Measurements from ENCODE around the gene ITGB6. TPM values are rescaled to one million over a fixed set of nuclear protein-coding genes. Genes with fewer than 3 reads are reported as not detected.

ITGB6 gene
- total RNA-seq, 1 donor from 2014 or later: not detected

DNA sequence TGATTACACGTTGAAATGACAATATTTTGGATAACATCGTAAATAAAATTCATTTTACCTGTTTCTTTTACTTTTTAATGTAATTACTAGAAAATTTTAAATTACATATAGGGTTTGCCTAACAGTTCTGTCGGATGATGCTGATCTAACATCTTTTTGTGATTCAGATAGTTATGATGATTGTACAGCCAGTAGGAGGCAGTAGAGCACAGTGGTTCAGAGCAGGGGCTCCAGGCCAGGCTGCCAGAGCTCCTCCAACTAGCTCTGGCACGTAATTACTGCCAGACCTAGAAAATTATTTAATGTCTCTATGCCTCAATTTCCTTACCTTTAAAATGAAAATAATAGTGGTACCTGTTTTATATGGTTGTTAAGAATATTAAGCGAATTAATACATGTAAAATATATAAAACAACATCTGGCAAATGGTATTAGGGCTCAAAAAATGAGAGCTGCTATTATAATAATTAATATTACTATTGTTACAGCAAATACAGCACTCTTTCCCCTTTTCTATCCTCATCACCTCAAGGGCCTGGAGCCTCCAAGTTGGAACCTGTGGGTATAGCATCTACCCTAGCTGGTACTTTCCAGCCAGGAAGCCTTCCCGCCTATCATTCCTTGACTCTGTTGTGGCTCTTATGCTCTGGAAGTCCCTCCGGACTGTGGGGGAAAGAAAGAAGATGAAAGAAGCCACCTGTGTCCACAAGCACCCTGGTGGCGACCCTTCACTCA lies 90.0 kb downstream of the ITGB6 start:
- no peaks in the 10 kb centered on the region for H3K36me3 Mint-ChIP-seq (ENCODE audit: low read depth)
- H3K9me3 Mint-ChIP-seq: no peaks in the 10 kb centered on the region
- H3K4me1 Mint-ChIP-seq (ENCODE audit: low read depth): no peaks in the 10 kb centered on the region
- no peak overlapping the region for H3K4me3 Mint-ChIP-seq
- intact Hi-C loops (cut with micrococcal nuclease): loop anchor here (1.0 to 5.0 kb wide), 5 partner anchors 100 to 953 kb away; no protein-coding TSS in a partner anchor
- H3K27ac Mint-ChIP-seq: no peak overlapping the region
- peaks cover 4% of the 10 kb centered on the region for H3K27me3 Mint-ChIP-seq (ENCODE audit: insufficient read depth)
- peak; percentile 21 for DNase-seq (ENCODE audit: low spot score)

DNA sequence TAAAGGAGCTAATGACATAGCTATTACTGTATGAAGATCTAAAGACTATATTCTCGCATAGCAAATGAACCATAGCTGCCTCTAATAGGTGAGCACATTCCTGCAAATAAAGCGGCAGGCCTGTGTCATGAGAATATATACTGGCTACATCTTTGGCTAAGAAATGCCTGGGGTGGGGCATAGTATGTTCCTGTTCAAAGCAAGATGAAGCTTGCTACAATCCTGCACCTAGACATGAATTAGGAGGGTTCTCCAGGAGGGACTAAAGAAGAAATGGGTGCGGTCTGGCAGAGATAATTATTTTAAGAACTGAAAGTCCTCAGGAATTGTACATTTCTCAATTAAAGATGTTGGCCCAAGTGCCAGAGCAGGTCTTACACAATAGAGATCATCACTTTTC lies 90.8 kb downstream of the ITGB6 start:
- H3K27ac Mint-ChIP-seq: no peak overlapping the region
- no peaks in the 10 kb centered on the region for H3K4me1 Mint-ChIP-seq (ENCODE audit: low read depth)
- no peak overlapping the region for H3K4me3 Mint-ChIP-seq
- peaks cover 6% of the 10 kb centered on the region for H3K27me3 Mint-ChIP-seq (ENCODE audit: insufficient read depth)
- DNase-seq (ENCODE audit: low spot score): no peak
- no peaks in the 10 kb centered on the region for H3K9me3 Mint-ChIP-seq
- intact Hi-C loops (cut with micrococcal nuclease): loop anchor here (5.0 kb wide), 1 partner anchor 213 kb away; no protein-coding TSS in a partner anchor
- no peaks in the 10 kb centered on the region for H3K36me3 Mint-ChIP-seq (ENCODE audit: low read depth)

DNA sequence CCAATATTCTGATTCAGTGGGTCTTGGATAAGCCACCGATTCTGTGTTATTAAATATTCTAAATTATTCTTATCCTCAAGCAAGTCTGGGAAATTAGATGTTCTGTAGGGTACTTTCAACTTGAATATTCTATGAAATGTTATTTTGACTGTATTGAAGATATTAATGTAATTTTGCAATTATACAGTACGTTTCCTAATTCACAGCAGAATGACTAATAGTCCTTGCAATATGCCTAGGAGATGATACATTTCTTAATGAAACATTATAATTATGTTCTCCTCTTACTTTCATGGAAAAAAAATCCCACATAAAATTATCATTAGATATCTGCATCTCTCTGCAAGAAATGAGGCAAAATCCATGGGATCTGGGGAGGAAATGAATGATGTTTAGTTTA lies 91.4 kb downstream of the ITGB6 start:
- H3K36me3 Mint-ChIP-seq (ENCODE audit: low read depth): no peaks in the 10 kb centered on the region
- peaks cover 6% of the 10 kb centered on the region for H3K27me3 Mint-ChIP-seq (ENCODE audit: insufficient read depth)
- H3K4me3 Mint-ChIP-seq: no peak overlapping the region
- H3K9me3 Mint-ChIP-seq: no peaks in the 10 kb centered on the region
- no peaks in the 10 kb centered on the region for H3K4me1 Mint-ChIP-seq (ENCODE audit: low read depth)
- H3K27ac Mint-ChIP-seq: no peak overlapping the region
- intact Hi-C loops (cut with micrococcal nuclease): loop anchor here (5.0 kb wide), 1 partner anchor 214 kb away; no protein-coding TSS in a partner anchor
- no peak for DNase-seq (ENCODE audit: low spot score)

DNA sequence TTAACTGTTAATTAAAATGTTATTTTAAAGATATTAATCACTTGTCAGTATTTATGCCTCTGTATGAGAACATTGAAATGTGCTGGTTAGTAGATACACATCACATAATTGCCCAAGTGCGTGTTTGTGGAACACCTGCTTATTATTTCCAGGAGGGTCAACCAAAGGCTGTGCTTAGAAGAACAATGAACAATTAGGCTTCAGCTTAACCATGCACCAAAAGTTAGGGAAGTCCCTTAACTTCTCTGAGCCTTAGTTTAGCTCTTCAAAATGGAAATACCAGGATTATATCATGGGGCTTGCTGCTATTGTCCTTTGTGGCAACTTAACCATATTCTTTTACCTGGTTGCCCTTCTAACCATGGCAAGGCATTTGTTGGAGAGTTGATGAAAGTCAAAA lies 94.7 kb downstream of the ITGB6 start:
- no peaks in the 10 kb centered on the region for H3K9me3 Mint-ChIP-seq
- H3K36me3 Mint-ChIP-seq (ENCODE audit: low read depth): no peaks in the 10 kb centered on the region
- DNase-seq (ENCODE audit: low spot score): no peak
- H3K27me3 Mint-ChIP-seq (ENCODE audit: insufficient read depth): peaks cover 14% of the 10 kb centered on the region
- no peak overlapping the region for H3K4me3 Mint-ChIP-seq
- intact Hi-C loops (cut with micrococcal nuclease): loop anchor here (5.0 kb wide), 1 partner anchor 217 kb away; no protein-coding TSS in a partner anchor
- no peaks in the 10 kb centered on the region for H3K4me1 Mint-ChIP-seq (ENCODE audit: low read depth)
- H3K27ac Mint-ChIP-seq: no peak overlapping the region

- peaks cover 16% of the 10 kb centered on the region for H3K27me3 Mint-ChIP-seq (ENCODE audit: insufficient read depth)
- no peak overlapping the region for H3K4me3 Mint-ChIP-seq
- no peak overlapping the region for H3K27ac Mint-ChIP-seq
- H3K9me3 Mint-ChIP-seq: no peaks in the 10 kb centered on the region
- intact Hi-C loops (cut with micrococcal nuclease): no loop called here
- H3K36me3 Mint-ChIP-seq (ENCODE audit: low read depth): no peaks in the 10 kb centered on the region
- no peaks in the 10 kb centered on the region for H3K4me1 Mint-ChIP-seq (ENCODE audit: low read depth)
- DNase-seq (ENCODE audit: low spot score): no peak
Measured at GRCh38 chr2:160104115-160104514, 96.0 kb downstream of the ITGB6 start.

GRCh38 chr2:160097326-160097725 lies 102.7 kb downstream of the ITGB6 start:
- H3K27me3 Mint-ChIP-seq (ENCODE audit: insufficient read depth): peaks cover 9% of the 10 kb centered on the region
- no peaks in the 10 kb centered on the region for H3K36me3 Mint-ChIP-seq (ENCODE audit: low read depth)
- no peak for DNase-seq (ENCODE audit: low spot score)
- no peak overlapping the region for H3K27ac Mint-ChIP-seq
- no peak overlapping the region for H3K4me3 Mint-ChIP-seq
- no peaks in the 10 kb centered on the region for H3K4me1 Mint-ChIP-seq (ENCODE audit: low read depth)
- intact Hi-C loops (cut with micrococcal nuclease): no loop called here
- peaks cover 13% of the 10 kb centered on the region for H3K9me3 Mint-ChIP-seq

GRCh38 chr2:160096409-160096808 lies 103.7 kb downstream of the ITGB6 start:
- no peak overlapping the region for H3K4me3 Mint-ChIP-seq
- intact Hi-C loops (cut with micrococcal nuclease): no loop called here
- no peaks in the 10 kb centered on the region for H3K4me1 Mint-ChIP-seq (ENCODE audit: low read depth)
- peaks cover 2% of the 10 kb centered on the region for H3K27me3 Mint-ChIP-seq (ENCODE audit: insufficient read depth)
- H3K36me3 Mint-ChIP-seq (ENCODE audit: low read depth): no peaks in the 10 kb centered on the region
- DNase-seq (ENCODE audit: low spot score): no peak
- peaks cover 13% of the 10 kb centered on the region for H3K9me3 Mint-ChIP-seq
- H3K27ac Mint-ChIP-seq: no peak overlapping the region

DNA sequence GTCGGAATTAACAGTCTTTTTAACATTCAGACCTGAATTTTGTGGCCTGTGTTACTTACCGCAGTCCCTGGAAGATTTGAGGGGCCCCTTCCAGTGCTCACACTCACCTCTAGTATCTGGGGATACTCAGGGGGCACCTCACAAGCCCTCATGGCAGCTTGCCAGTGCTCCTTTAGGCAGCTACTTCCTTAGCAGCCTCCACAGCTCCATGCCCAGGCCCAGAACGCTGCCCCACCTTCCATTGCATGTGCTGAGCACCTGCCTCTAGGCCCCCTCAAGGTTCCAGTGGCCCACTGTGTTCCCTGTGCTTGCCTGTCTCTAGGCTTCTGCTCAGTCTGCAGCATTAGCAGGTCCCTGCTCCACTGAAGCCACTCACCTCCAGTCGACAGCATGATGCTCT lies 107.6 kb downstream of the ITGB6 start:
- no peak overlapping the region for H3K27ac Mint-ChIP-seq
- no peaks in the 10 kb centered on the region for H3K4me1 Mint-ChIP-seq (ENCODE audit: low read depth)
- peaks cover 2% of the 10 kb centered on the region for H3K27me3 Mint-ChIP-seq (ENCODE audit: insufficient read depth)
- intact Hi-C loops (cut with micrococcal nuclease): no loop called here
- H3K36me3 Mint-ChIP-seq (ENCODE audit: low read depth): no peaks in the 10 kb centered on the region
- no peak overlapping the region for H3K4me3 Mint-ChIP-seq
- no peak for DNase-seq (ENCODE audit: low spot score)
- peaks cover 32% of the 10 kb centered on the region for H3K9me3 Mint-ChIP-seq

GRCh38 chr2:160091381-160091780 lies 108.7 kb downstream of the ITGB6 start:
- Mint-ChIP-seq H3K27me3 (ENCODE audit: insufficient read depth) (peaks cover 2% of the 10 kb centered on the region), H3K36me3 (ENCODE audit: low read depth) (no peaks in the 10 kb centered on the region), H3K4me3 (no peak overlapping the region), H3K27ac (no peak overlapping the region), H3K4me1 (ENCODE audit: low read depth) (no peaks in the 10 kb centered on the region), H3K9me3 (peaks cover 41% of the 10 kb centered on the region)
- DNase-seq (ENCODE audit: low spot score): no peak
- intact Hi-C loops (cut with micrococcal nuclease): no loop called here

- DNase-seq (ENCODE audit: low spot score): no peak
- Mint-ChIP-seq H3K9me3 (peaks cover 34% of the 10 kb centered on the region), H3K36me3 (ENCODE audit: low read depth) (no peaks in the 10 kb centered on the region)
Measured at GRCh38 chr2:160087854-160088745, 112.0 kb downstream of the ITGB6 start.

DNA sequence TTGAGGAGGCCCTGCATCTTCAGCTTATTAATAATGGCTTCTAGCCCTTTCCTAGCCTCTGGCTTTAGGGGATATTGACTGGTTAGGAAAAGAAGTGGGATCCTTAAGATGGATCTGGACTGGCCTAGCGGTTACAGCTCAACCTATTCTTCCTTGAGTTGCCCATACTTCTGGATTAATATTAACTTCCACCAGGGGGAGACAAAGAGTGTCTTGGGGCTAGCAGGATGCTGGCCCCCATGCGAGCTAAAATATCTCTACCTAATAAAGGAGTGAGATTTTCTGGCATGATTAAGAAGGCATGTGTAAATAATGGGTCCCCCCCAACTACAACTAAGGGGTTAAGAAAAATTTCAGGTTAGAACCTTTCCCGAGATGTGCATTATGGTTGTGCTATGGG lies 114.4 kb downstream of the ITGB6 start:
- no peaks in the 10 kb centered on the region for H3K36me3 Mint-ChIP-seq (ENCODE audit: low read depth)
- no peaks in the 10 kb centered on the region for H3K4me1 Mint-ChIP-seq (ENCODE audit: low read depth)
- intact Hi-C loops (cut with micrococcal nuclease): no loop called here
- no peaks in the 10 kb centered on the region for H3K27me3 Mint-ChIP-seq (ENCODE audit: insufficient read depth)
- no peak for DNase-seq (ENCODE audit: low spot score)
- no peak overlapping the region for H3K27ac Mint-ChIP-seq
- H3K4me3 Mint-ChIP-seq: no peak overlapping the region
- H3K9me3 Mint-ChIP-seq: peaks cover 34% of the 10 kb centered on the region

More at GRCh38 chr2:160087854-160088745, 112.0 kb downstream of the ITGB6 start:
- intact Hi-C loops (cut with micrococcal nuclease): no loop called here
- no peaks in the 10 kb centered on the region for H3K4me1 Mint-ChIP-seq (ENCODE audit: low read depth)
- H3K27ac Mint-ChIP-seq: no peak overlapping the region
- no peak overlapping the region for H3K4me3 Mint-ChIP-seq
- peaks cover 2% of the 10 kb centered on the region for H3K27me3 Mint-ChIP-seq (ENCODE audit: insufficient read depth)

DNA sequence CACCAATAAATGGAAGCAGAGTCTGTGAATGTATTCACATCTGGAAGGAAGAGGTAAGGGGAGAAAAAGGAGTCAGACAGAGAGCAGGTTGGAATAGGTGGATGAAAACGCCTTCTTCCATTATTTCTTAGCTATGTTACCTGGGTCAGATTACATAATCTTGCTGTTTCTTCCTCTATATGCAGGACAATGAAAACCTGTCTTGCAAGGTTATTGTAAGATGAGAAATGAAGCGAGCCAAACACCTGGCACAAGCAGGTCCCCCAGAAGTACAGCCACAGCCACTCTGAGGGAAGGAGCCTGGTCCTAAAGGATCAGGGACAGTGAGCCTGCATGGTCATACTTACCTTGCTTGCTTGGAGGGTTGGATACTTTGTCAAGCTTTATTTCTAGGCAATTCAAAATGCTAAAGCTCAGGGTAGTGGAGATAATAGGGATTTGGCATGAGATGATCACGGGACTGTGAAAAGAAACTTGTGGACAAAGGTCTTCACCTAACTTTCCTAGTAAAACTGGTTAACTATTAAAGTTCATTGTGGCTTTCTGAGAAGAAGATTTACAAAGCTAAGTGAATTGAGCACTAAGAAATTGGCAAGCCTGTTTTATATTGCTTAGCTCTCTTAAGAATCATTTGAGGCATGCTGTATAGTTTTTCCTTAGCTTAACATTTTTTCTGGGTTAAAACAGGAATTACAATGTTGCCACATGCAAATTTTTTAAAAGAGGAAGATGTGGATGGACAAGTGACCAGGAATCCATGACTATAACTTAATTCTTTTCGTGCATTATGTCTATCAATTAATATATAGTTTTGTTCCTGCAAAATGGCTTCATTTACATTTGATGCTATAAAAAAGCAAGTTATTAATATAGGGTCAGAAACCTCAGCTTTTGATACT lies 121.9 kb downstream of the ITGB6 start:
- Mint-ChIP-seq H3K27me3 (ENCODE audit: insufficient read depth) (no peaks in the 10 kb centered on the region), H3K4me1 (ENCODE audit: low read depth) (no peaks in the 10 kb centered on the region), H3K36me3 (ENCODE audit: low read depth) (no peaks in the 10 kb centered on the region), H3K9me3 (no peaks in the 10 kb centered on the region), H3K27ac (no peak overlapping the region), H3K4me3 (no peak overlapping the region)
- intact Hi-C loops (cut with micrococcal nuclease): no loop called here
- no peak for DNase-seq (ENCODE audit: low spot score)

Measured in activated T-helper 1 cell treated with anti-CD3 and anti-CD28 coated beads, Interleukin-12 subunit alpha, Interleukin-12 subunit beta, Interleukin-2, Interleukin-4 antibody, amounts not matched to agents 30 ng/mL and 10 ng/mL and 1 ng/mL, durations not matched to agents 14 hours and 24 hours and 36 hours (primary cell).